Measurements from ENCODE around the gene CAPN1.

GRCh38 chr11:65189191-65189590 is 7.5 kb downstream of the CAPN1 start:
- TF ChIP-seq CTCF (conservative IDR thresholded peaks at IDR 0.05 in 1 of 2, IDR thresholded peaks at IDR 0.05 in 1 of 2; ENCODE audit: extremely low read depth in 1 of 2, insufficient read depth in 1 of 2, low read depth in 1 of 2, low read length in 2 of 2): no peak
- no peak for TF ChIP-seq EZH2 (IDR thresholded peaks at IDR 0.05; ENCODE audit: borderline replicate concordance, low read length)

Data from mammary epithelial cell (primary cell).